GM23338 (cell line): ENCODE measurements around the gene SUN5. TPM values are rescaled to one million over a fixed set of nuclear protein-coding genes. Genes with fewer than 3 reads are reported as not detected.

Source experiments
- ATAC-seq: fragments of 200-7000 bp; cut with Tn5 transposase; 3 replicates; pipeline ENCODE4 v1.9.1; 2020
- DNase-seq: peaks from one replicate; pipeline ENCODE4 v3.0.0-alpha.2; 2015; ENCODE audit warnings: low spot score
- H2AFZ ChIP-seq: fragments of 200-600 bp; sonication (generic); 2 replicates; pipeline ENCODE4 v1.8.0; 2016; ENCODE audit warnings: antibody characterized with exemption, mild to moderate bottlenecking, moderate library complexity
- H3F3A ChIP-seq: fragments of 200-600 bp; sonication (generic); replicated peaks from 2 replicates; pipeline ENCODE4 v1.8.0; 2017; ENCODE audit warnings: antibody characterized with exemption, mixed run types, low read depth
- H3K27ac ChIP-seq: fragments of 200-600 bp; sonication (generic); 2 replicates; pipeline ENCODE4 v1.6.1; 2016; ENCODE audit warnings: low read depth
- H3K27me3 ChIP-seq: fragments of 200-600 bp; sonication (generic); 2 replicates; pipeline ENCODE4 v1.8.0; 2016; ENCODE audit warnings: mild to moderate bottlenecking, mixed run types, moderate library complexity; ENCODE audit not compliant: insufficient read depth
- H3K36me3 ChIP-seq: fragments of 200-600 bp; sonication (generic); 2 replicates; pipeline ENCODE4 v1.8.0; 2016; ENCODE audit warnings: mild to moderate bottlenecking; ENCODE audit not compliant: insufficient read depth
- H3K4me1 ChIP-seq: fragments of 200-600 bp; sonication (generic); 2 replicates; pipeline ENCODE4 v1.8.0; 2016; ENCODE audit warnings: mild to moderate bottlenecking, moderate library complexity; ENCODE audit not compliant: insufficient read depth
- H3K4me2 ChIP-seq: fragments of 200-600 bp; sonication (generic); 2 replicates; pipeline ENCODE4 v1.7.1; 2017; ENCODE audit warnings: mixed run types
- H3K4me3 ChIP-seq: fragments of 200-600 bp; sonication (generic); 2 replicates; pipeline ENCODE4 v1.6.1; 2016; ENCODE audit warnings: mixed run types
- H3K79me2 ChIP-seq: fragments of 200-600 bp; sonication (generic); replicated peaks from 2 replicates; pipeline ENCODE4 v1.8.0; 2017; ENCODE audit warnings: mild to moderate bottlenecking; ENCODE audit not compliant: insufficient read depth
- H3K9me2 ChIP-seq: fragments of 200-600 bp; sonication (generic); 2 replicates; pipeline ENCODE4 v1.8.0; 2017; ENCODE audit not compliant: insufficient read depth
- H4K20me1 ChIP-seq: fragments of 200-600 bp; sonication (generic); replicated peaks from 2 replicates; pipeline ENCODE4 v1.8.0; 2017; ENCODE audit warnings: mild to moderate bottlenecking; ENCODE audit not compliant: insufficient read depth
- H3K27ac Mint-ChIP-seq: 2 replicates; pipeline ENCODE4 v1.8.0; 2020; ENCODE audit warnings: inconsistent platforms, mild to moderate bottlenecking, moderate library complexity, mixed read lengths
- H3K27me3 Mint-ChIP-seq: 3 replicates; pipeline ENCODE4 v1.8.0; 2022; ENCODE audit warnings: low read depth, mild to moderate bottlenecking, moderate library complexity, mixed read lengths, inconsistent platforms; ENCODE audit not compliant: insufficient read depth, poor library complexity
- H3K36me3 Mint-ChIP-seq: 3 replicates; pipeline ENCODE4 v1.8.0; 2021; ENCODE audit warnings: low read depth, mild to moderate bottlenecking, inconsistent platforms, moderate library complexity, mixed read lengths
- H3K4me1 Mint-ChIP-seq: 3 replicates; pipeline ENCODE4 v1.8.0; 2020; ENCODE audit warnings: mild to moderate bottlenecking, inconsistent platforms, mixed read lengths
- H3K4me3 Mint-ChIP-seq: 3 replicates; pipeline ENCODE4 v1.8.0; 2021; ENCODE audit warnings: moderate library complexity, mild to moderate bottlenecking, inconsistent platforms, mixed read lengths
- H3K9me3 Mint-ChIP-seq: 3 replicates; pipeline ENCODE4 v1.8.0; 2020; ENCODE audit warnings: moderate library complexity, mild to moderate bottlenecking, inconsistent platforms, mixed read lengths
- JUNB ChIP-seq: IDR thresholded peaks from one replicate; pipeline ENCODE4 v1.6.1; 2016; ENCODE audit warnings: antibody characterized with exemption; ENCODE audit not compliant: unreplicated experiment
- NANOG ChIP-seq: IDR thresholded peaks from 2 replicates; pipeline ENCODE4 v1.6.1; 2016; ENCODE audit warnings: antibody characterized with exemption, borderline replicate concordance
- POLR2AphosphoS5 ChIP-seq: IDR thresholded peaks from 2 replicates; pipeline ENCODE4 v1.6.1; 2016; ENCODE audit warnings: antibody characterized with exemption, low read depth
- STAT1 ChIP-seq: IDR thresholded peaks from one replicate; pipeline ENCODE4 v1.6.1; 2016; ENCODE audit warnings: antibody characterized with exemption; ENCODE audit not compliant: unreplicated experiment
- ZNF114 ChIP-seq: fragments of 250-450 bp; sonication (Bioruptor Pico); IDR thresholded peaks from 2 replicates; pipeline ENCODE4 v1.5.0; 2020; ENCODE audit warnings: mild to moderate bottlenecking, moderate library complexity
- polyA plus RNA-seq: library from polyadenylated mRNA; unstranded; fragments of >200 nt; fragmentation: Nextera tagmentation; extraction: Ambion mirVana; gene quantifications from 2 replicates; pipeline ENCODE4 v1.2.1, GENCODE V29; 2016
- total RNA-seq: library from RNA; depleted of rRNA; stranded (reverse); fragments of >200 nt; shearing (Covaris generic); gene quantifications from 2 replicates; pipeline ENCODE4 v1.2.3, GENCODE V29; 2014
- TF ChIP-seq, protein P1 (sequence below), 2 experiments: fragments of 200-600 bp in 1 of 2; sonication (generic) in 1 of 2; conservative IDR thresholded peaks; 2 replicates each; pipeline versions ENCODE4 v1.5.1 to v1.6.1; 2016 to 2017; ENCODE audit warnings: antibody characterized with exemption in 2 of 2, low read depth in 2 of 2, mild to moderate bottlenecking in 2 of 2, moderate library complexity in 1 of 2
- TF ChIP-seq, protein P2 (sequence below): IDR thresholded peaks from one replicate; pipeline ENCODE4 v1.6.1; 2018; ENCODE audit warnings: antibody characterized with exemption; ENCODE audit not compliant: unreplicated experiment
- TF ChIP-seq, protein P3 (sequence below): IDR thresholded peaks from 2 replicates; pipeline ENCODE4 v1.6.1; 2016; ENCODE audit warnings: antibody characterized with exemption

Gene SUN5
- total and polyA plus RNA-seq, 2 experiments from 2014 or later = not detected

DNA sequence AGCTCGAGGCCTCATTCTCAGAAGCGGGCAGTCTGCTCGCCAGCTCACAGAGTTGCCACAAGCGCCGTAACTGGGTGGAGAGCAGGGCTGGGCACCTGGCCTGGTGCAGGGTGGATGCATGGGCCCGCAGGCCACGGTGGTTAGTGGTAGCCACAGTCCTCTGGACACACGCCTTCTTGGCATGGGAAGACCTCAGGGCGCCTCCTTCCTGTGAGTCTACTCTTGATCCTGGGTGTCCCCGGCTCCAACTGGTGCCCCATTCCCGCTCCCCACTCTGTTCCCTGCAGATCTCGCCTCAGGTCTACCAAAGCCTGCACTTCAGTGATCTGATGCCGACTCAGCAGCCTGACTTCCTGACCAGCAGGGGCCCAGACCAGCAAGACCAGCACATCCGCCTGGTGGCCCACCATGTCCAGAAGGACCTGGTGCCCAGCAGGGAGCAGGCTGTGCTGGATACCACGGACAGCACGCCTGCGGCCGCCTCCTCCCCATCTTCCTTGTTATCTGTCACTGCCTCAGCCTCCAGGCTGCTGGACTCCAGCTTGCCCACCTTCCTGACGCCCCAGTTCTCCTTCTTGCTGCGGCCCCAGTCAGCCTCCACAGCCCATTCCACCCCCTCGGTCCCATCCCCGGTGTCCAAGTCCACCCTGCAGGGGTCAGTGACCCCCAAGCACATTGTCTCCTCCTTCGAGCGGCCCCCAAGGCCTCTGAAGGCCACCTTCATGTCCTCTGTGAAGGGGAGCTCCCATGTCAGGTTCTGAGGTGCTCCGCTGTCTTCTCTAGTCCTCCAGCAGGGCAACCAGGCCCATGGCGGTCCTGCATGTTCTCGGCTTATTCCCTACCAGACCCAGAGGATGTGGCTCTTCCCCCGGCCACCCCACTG lies 43.1 kb downstream of the SUN5 start (continued):
- TF ChIP-seq, protein P1, sequence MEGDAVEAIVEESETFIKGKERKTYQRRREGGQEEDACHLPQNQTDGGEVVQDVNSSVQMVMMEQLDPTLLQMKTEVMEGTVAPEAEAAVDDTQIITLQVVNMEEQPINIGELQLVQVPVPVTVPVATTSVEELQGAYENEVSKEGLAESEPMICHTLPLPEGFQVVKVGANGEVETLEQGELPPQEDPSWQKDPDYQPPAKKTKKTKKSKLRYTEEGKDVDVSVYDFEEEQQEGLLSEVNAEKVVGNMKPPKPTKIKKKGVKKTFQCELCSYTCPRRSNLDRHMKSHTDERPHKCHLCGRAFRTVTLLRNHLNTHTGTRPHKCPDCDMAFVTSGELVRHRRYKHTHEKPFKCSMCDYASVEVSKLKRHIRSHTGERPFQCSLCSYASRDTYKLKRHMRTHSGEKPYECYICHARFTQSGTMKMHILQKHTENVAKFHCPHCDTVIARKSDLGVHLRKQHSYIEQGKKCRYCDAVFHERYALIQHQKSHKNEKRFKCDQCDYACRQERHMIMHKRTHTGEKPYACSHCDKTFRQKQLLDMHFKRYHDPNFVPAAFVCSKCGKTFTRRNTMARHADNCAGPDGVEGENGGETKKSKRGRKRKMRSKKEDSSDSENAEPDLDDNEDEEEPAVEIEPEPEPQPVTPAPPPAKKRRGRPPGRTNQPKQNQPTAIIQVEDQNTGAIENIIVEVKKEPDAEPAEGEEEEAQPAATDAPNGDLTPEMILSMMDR (conservative IDR thresholded peaks at IDR 0.05; ENCODE audit: low read depth in 2 of 2) = no peak
- TF ChIP-seq STAT1 = no peak
- TF ChIP-seq, protein P2, sequence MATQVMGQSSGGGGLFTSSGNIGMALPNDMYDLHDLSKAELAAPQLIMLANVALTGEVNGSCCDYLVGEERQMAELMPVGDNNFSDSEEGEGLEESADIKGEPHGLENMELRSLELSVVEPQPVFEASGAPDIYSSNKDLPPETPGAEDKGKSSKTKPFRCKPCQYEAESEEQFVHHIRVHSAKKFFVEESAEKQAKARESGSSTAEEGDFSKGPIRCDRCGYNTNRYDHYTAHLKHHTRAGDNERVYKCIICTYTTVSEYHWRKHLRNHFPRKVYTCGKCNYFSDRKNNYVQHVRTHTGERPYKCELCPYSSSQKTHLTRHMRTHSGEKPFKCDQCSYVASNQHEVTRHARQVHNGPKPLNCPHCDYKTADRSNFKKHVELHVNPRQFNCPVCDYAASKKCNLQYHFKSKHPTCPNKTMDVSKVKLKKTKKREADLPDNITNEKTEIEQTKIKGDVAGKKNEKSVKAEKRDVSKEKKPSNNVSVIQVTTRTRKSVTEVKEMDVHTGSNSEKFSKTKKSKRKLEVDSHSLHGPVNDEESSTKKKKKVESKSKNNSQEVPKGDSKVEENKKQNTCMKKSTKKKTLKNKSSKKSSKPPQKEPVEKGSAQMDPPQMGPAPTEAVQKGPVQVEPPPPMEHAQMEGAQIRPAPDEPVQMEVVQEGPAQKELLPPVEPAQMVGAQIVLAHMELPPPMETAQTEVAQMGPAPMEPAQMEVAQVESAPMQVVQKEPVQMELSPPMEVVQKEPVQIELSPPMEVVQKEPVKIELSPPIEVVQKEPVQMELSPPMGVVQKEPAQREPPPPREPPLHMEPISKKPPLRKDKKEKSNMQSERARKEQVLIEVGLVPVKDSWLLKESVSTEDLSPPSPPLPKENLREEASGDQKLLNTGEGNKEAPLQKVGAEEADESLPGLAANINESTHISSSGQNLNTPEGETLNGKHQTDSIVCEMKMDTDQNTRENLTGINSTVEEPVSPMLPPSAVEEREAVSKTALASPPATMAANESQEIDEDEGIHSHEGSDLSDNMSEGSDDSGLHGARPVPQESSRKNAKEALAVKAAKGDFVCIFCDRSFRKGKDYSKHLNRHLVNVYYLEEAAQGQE = no peak
- no peak for TF ChIP-seq ZNF114 (CRISPR knock-in tag)
- TF ChIP-seq, protein P3, sequence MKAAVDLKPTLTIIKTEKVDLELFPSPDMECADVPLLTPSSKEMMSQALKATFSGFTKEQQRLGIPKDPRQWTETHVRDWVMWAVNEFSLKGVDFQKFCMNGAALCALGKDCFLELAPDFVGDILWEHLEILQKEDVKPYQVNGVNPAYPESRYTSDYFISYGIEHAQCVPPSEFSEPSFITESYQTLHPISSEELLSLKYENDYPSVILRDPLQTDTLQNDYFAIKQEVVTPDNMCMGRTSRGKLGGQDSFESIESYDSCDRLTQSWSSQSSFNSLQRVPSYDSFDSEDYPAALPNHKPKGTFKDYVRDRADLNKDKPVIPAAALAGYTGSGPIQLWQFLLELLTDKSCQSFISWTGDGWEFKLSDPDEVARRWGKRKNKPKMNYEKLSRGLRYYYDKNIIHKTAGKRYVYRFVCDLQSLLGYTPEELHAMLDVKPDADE = no peak

DNA sequence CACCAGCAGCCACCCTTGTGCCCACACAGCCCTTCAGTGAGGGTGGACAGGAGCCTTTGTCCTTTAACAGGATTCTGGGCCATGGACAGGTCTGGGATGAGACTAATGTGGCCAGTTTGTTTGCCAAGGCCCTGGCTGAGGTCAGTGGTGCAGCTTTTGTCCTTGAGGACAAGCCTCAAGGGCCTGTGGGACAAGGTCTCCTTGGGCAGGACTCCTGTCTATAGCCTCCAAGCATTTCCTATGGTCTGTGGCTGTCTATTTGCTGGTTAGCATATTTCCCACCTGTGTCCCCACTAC lies 44.1 kb downstream of the SUN5 start:
- Histone ChIP-seq H3K9me2 (0 out of 2 replicates have a peak, but pooled peaks cover 6% of the 10 kb centered on the region), H3K27ac (no peak overlapping the region), H3K4me1 (no peaks in the 10 kb centered on the region), H3K36me3 (0 out of 2 replicates have a peak, but pooled peaks cover 4% of the 10 kb centered on the region), H4K20me1 (no peaks in the 10 kb centered on the region), H2AFZ (no peak overlapping the region), H3K79me2 (no peaks in the 10 kb centered on the region), H3K4me2 (no peak overlapping the region), H3F3A (no peaks in the 10 kb centered on the region), H3K4me3 (no peak overlapping the region), H3K27me3 (no peaks in the 10 kb centered on the region)
- Mint-ChIP-seq H3K4me1 (0 out of 3 replicates have a peak, but pooled peaks cover 5% of the 10 kb centered on the region), H3K36me3 (peaks cover 10% of the 10 kb centered on the region; the same call in 2 of the 3 replicates), H3K27me3 (peaks cover 8% of the 10 kb centered on the region), H3K27ac (no peak overlapping the region), H3K4me3 (no peak overlapping the region), H3K9me3 (peaks cover 20% of the 10 kb centered on the region)
- no peak for ATAC-seq
- no peak for DNase-seq
- TF ChIP-seq POLR2AphosphoS5 = no peak
- TF ChIP-seq, protein P3 = no peak
- no peak for TF ChIP-seq JUNB
- TF ChIP-seq NANOG = no peak
- TF ChIP-seq, protein P2 = no peak
